GM12873 (cell line): Measurements from ENCODE around the gene CCDC200.

ENCODE experiments used
- CTCF ChIP-seq: IDR thresholded peaks from 2 replicates; pipeline ENCODE4 v1.5.1; 2012; ENCODE audit warnings: low read depth, mild to moderate bottlenecking, moderate library complexity, low read length, control low read depth; ENCODE audit not compliant: insufficient read depth; ENCODE audit errors: missing control alignments

Gene CCDC200

DNA sequence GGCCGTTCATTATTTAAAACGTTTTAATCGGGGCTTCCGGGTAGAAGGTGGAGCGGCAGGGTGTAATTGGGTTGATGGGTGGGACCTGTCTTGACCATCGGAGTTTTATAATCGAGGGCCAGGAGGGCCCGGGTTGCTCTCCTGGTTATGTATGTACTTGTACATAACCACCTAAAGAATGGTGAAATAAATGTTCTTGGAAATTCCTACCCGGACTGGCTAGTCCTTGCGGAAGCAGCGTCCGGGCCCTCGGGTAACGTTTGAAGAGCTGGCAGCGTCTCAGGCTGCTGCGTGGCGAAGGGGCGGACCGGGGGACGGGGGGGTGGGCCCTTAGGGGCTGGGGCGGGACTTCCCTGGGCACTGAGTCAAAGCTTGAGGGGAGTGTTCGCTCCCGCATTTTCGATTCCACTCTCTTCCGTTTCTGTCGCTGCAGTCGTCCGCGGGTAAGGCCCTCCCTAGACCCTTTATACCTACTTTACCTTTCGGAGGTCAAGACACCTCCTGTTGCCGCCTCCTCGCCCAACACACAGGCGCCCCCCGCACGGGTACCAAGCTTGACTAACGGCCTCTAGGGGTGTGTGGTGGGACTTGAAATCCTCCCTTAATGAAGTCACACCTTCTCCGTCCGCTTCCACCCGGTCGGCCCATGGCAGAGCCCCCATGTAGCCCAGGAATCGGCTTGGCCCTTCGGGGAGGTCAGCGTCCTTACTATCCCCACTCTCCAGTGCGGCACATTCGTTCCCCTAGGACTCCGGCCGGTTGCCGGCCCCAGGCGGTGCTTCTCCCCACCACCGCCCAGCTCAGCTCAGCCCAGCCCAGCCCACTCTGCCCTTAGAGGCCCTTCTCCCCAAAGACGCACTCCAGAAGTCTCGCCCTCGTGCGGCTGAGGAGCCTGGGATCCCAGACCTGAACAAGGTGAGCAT lies 16.7 kb downstream of the CCDC200 start, which contains the start of gene TMEM106A:
TSS of gene TMEM106A (plus strand) at position 396 of the 923 bp plus-strand sequence. CDS start 1,167 bp downstream, outside the sequence.
- TF ChIP-seq CTCF = peak; percentile 59

- TF ChIP-seq CTCF = no peak
Measured at GRCh38 chr17:43211123-43211479, 17.3 kb downstream of the CCDC200 start.

- TF ChIP-seq CTCF = no peak
Measured at GRCh38 chr17:43210576-43210975, 17.8 kb downstream of the CCDC200 start.

DNA sequence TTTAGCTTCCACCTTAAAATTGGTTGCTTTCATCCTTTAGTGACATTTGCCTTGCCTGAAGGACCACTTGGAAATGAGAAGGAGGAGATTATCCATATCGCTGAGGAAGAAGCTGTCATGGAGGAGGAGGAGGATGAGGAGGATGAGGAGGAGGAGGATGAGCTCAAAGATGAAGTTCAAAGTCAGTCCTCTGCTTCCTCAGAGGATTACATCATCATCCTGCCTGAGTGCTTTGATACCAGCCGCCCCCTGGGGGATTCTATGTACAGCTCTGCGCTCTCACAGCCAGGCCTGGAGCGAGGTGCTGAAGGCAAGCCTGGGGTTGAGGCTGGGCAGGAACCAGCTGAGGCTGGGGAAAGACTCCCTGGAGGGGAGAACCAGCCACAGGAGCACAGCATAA lies 28.3 kb downstream of the CCDC200 start:
- TF ChIP-seq CTCF = no peak

DNA sequence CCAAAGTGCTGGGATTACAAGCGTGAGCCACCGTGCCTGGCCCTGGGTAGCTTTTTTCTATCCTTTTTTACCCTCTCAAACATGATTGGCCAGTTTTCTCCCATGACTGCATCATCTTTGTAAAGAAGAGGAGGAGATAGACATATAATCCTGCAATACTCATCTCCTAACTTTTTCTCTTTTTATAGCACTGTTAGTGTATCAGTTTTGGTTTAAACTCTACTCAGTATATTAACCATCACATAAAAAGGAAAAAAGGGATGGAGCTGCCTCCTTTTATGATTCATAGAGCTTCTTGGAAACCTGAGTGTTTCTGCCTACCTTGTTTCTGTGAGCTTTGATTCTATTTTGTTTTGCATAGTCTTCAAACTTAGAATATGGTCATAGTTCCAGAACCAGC lies 28.8 kb downstream of the CCDC200 start:
- TF ChIP-seq CTCF = no peak

- TF ChIP-seq CTCF = no peak
Measured at GRCh38 chr17:43193251-43193650, 35.2 kb downstream of the CCDC200 start.

DNA sequence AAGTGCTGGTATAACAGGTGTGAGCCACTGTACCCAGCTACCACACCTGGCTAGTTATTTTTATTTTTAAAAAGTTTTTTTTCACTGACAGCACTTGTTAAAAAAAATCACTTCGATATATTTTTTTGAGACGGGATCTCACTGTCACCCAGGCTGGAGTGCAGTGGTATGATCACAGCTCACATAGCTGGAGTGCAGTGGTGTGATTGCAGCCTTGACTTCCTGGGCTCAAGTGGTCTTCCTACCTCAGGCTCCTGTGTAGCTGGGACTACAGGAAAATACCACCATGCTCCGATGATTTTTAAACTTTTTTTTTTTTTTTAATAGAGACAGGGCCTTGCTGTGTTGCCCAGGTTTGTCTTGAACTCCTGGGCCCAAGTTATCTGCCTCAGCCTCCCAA lies 44.5 kb downstream of the CCDC200 start:
- no peak for TF ChIP-seq CTCF
